Dedifferentiated amniotic fluid mesenchymal stem cell (primary cell): Measurements from ENCODE around the gene GUCA2B.

Source experiments
- DNase-seq: peaks from one replicate; pipeline ENCODE4 v3.0.0-alpha.2; 2016; ENCODE audit errors: extremely low spot score

Gene GUCA2B

DNA sequence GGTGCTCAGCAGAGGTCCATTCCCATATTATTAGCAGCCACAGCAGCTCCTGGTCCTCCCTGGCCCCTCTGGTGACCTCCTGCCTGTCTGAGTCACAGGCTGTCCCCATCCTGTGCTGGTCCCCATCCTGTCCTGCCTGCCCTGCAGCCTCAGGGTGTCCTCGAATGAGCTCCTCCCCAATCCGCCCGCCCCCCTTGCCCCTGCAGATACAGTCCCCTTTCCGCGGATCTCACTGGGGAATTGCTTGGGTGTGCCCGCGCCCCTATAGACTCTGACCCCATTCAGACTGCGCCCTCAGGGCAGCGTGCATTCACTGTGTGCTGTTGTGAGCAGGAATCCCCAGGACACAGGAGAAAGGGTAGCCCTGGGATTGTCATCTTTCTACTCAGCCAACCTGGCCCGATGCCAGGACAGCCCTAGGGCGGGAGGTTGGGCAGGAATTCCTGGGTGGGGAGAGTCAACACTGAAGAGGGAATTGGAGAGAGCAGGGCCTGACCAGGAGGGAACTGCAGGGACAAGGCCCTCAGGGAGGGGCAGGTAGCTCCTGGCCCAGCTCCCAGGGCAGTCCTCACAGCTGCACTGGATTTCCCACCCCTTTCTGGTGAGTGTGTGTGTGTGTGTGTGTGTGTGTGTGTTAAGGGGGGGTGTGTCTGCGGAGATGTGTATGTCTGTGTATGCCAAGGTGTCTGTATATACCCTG lies 12.5 kb downstream of the GUCA2B start:
- peak; percentile 22 for DNase-seq

DNA sequence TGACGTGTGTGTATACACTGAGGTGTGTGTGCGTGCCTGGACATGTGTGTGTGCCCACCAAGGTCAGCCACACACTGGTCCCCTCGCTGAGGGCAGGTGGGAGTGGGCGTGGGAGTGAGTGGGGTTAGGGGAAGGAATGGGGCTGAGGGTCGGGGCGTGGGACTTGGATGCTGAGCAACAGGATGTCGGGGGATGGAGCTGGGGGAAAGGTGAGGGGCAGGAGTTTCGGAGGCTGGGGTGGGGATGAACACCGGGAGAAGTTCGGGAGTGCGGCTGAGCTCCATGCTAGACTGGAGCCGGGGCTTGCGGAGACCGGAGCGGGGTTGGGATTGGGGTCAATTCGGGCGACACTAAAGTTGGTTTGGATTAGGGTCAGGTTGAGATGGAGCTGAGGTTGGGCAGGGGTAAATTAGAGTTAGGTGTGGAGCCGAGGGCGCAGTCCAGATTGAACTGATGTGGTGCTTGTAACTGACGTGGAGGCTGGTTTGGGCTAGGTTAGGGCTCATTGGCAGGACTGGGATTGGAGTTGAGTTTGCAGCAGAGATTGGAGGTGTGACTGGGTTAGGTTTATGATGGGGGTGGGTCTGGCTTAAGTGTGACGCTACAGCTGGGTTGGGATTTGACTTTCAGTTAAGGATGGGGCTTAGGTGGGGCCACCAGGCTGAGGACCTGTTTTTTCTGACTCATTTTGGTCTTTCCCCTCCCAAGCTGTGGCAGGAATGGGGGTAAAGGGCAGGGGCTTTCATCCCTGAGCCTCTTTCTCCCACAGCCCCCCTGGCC lies 14.6 kb downstream of the GUCA2B start:
- DNase-seq: no peak

DNA sequence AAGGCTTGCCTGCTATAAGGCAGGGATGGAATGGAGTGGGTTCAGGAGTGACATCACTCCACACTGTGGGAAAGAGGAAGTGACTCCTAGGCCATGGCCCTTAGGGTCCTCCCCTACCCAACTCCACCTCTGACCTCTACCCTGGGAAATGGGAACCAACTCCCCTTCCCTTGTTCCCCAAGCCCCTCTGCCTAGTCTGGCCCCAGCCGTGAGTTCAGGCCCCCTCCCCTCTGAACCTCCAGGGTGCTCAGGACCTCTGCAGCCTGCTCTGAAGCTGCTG lies 15.1 kb downstream of the GUCA2B start:
- DNase-seq: no peak

DNA sequence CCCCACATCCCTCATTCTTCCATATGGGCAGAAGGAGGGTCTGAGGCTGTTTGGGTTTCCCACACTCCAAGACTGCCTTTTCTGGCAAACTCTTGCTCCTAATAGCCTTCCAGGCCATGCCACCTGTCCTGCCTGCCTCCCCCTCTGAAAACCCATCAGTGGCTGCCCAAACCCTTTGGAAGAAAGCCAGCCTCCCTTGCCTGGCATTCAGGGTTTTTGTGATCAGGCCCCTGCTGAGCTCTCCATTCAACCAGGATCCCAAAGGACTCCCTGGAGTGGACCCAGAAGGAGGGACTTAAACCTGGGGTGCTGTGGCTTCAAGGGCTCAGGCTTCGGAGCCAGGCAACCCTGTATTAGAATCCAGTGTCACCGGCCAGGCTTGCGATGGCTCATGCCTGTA lies 15.6 kb downstream of the GUCA2B start:
- no peak for DNase-seq

DNA sequence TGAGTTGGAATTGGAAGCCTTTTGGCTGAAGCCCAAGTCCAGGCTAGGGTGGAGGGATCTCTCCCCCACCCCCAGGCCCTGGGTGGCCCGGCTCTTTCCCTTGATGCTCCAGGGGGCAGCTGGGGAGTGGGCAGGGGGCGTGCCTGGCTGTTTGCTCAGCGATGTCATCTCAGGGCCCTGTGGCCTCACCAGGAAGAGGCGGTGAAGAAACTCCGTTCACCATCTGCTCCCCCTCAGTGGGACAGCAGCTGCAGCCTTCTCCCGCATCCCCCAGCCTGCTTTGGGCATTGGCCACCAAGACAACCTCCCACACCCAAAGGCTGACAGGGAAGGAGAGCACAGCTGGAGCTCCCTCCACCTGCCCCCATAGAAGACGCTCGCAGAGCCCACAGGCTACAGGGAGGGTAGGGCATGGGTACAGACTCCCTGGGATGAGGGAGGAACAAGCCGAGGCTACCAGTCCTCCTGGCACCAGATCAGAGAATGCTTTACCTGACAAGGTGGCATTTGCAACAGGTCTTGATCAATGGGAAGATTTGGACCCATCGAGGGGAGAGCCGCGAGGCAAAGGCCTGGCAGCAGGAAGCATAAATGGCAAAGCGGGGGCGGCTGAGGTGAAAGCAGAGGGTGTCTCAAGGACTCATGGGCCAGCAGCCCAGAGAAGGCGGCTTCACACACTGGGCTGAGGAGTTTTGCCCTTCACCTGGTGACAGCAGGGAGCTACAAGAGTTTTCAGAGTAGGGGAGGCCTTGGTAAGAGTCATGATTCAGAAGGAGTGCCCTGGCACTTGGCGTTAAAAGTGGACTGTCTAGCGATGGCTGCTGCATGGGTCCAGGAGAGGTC lies 17.8 kb downstream of the GUCA2B start:
- DNase-seq: no peak

DNA sequence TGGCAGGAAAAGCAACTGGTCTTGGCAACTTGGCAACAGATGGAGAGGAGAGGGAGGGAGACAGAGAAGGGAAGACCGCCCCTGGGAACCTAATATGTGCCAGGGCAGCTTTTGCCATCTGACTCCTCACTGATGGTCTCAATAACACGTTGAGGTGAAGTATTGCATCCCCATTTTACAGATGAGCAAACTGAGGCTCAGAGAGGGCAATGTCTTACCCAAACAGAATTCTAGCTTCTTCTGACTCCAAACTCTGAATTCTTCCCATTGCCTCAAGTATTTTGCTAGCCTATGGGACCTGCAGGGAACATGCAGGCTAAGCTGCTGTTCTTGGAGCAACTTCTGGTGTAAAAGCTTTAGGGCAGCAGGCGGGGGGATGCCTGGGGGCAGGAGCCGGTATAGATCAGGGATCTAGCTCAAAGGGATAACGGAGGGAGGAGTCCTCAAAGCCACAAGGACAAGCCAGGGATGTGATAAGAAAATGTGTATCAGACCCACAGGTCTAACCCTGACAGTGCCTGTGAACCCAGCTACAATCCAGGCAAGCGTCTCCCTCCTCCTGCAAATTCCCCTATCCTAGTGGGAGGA lies 18.6 kb downstream of the GUCA2B start:
- no peak for DNase-seq

DNA sequence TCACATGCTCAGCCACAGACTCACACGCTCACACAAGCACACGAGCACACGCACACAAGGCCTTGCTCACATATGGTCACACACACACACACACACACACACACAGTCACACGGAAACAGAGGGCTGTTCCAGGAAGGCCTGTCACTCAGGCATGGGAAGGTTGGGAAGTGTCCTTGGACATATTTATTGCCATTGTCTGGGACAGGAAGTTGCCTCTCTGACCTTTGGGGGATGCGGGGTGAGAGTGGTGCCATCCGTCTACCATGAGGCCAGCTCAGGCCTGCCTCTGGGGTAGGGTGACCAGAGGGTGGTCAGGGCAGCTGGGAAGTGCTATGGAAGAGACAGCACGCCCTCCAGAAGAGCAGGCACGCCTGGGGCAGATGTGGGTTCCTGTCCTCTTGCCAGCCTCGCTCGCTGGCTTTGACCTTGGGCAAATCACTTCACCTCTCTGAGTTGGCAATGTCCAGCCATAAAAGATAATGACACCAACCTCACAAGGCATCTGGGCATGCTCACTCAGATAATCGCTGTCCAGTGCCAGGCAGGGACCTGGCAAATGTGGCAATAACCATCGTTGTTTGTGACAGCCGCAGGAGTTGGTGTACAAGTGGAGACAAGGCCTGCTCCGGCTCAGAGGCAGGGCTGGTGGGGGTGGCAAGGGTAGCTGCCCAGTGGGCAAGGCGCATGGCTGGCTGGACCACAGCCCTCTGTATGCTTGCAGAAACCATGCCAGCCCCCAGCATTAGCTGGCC lies 19.3 kb downstream of the GUCA2B start:
- no peak for DNase-seq

DNA sequence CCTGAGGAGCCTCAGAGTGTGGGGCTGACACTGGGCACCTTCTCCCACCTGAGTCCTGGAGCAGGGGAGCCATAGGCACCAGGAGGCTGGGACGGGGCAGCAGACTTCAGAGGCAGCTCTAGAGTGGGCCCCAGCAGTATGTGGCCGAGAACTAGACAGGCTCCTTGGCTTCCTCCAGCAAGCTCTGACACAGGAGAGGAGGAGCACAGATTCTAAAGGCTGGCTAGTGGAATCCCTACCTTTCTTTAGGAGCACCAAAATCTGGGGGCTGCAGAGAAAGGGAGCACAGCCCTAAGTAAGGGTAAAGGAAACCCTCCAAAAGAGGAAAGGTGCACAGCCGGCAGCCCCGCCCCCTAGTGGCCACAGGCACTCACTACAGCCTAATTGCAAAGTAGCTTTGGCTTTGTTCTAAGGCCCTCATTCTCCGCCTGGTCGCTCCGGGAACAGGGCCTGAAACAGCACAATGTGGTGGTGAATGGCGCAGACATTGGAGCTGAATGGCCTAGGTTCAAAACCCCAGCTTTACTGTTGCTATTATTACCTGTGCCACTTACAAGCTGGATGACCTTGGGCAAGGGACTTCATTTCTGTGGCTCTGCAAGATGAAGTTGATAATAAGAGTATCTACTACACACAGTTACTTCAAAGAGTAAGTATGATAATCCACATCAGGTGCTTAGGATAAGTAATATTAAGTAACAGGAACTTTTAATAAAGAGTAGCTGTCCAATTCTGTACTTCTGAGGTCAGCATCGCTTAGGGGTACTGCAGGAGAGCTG lies 20.1 kb downstream of the GUCA2B start:
- DNase-seq: no peak

DNA sequence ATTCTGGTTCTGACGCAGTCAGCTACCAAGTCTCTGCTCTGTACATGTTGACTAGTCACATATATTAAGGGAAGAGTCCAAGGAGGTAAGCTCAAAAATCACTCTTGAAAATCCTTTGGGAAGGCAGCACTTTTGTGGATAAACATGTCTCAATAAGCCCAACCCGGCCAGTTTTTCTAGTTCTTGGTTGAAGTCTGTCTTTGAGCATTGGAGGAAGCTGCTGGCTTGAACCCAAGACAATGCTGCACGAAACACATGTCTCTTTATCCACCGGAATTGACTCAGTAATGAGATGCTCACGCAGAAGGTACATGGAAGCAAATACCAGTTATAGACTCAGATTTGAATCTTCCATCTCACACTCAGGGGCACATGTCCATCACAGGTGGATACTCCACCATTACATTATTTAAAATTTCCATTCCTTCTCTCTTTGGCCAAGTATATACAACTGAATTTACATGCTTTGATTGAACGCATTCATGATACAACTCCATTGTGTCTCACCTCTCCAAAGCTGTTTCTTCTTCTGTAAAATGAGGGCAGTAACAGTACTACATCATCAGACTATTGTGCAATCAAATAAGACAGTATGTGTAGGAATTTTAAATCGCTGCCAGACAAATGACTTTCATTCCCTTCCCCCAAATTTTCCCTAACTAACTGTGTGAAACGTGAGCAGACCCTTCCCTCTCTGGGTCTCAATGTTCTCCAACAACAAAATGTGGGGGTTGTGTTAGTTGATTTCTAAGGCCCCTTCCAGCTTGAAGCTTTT lies 20.9 kb downstream of the GUCA2B start:
- DNase-seq: no peak

DNA sequence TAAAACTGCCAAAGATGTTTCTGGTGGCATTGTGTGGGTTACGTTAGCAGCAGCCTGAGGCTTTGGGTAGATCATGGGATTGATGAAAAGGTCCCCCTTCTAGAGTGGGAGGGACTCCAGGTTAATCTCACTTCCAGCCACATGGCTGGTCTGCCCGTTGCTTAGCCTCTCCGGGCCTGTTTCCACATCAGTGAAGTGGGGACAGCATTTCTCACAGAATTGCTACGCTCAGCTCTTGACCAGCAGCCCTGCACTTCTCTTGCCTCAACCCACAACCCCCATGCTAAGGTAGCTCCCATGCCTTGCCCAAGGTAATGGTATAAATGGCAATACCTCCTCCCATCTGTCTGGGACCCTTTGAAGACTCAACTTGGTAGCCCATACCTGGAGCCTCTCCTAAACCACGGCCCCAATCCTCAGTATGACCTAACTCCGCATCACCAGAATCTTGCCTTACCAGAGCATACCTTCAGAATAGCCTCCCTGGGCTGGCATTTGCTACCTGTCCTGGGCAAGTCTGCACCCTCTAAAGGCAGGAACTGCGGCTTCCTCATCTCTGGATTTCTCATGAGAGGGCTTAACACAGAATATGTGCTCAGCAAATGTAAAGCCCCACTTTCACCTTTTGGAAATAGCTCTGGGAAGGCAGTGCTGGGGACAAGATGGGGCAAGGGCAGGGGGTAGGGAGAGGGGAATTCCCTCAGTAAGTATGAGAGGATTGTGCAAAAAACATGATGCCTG lies 22.3 kb downstream of the GUCA2B start:
- DNase-seq: no peak

DNA sequence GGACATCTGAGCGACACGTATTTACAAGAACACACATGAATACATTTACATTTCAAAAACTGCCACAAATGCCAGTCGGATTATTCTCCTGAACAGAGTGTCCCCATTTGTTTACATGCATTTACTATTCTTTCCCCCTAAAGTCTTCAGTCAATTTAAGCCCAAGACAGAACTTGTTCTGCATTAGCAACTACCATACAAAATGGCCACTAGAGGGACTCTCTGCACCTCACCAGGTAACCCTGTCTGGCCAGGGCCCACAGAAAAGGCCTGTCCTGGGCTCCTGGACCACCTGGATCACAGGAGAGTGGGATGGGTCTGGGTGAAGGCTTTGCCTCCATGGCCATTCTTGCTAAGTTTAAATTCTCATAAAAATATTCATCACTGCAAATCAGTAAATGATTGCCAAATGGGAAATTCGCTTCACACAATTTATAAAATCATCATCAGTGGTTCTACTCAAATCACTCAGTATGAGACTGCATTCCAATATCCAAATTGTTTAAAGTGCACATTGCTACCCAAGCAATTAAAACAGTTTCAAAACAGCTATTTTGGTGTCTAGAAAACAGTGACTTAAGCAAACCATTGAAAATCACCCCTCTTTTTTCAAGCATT lies 23.8 kb downstream of the GUCA2B start:
- no peak for DNase-seq

DNA sequence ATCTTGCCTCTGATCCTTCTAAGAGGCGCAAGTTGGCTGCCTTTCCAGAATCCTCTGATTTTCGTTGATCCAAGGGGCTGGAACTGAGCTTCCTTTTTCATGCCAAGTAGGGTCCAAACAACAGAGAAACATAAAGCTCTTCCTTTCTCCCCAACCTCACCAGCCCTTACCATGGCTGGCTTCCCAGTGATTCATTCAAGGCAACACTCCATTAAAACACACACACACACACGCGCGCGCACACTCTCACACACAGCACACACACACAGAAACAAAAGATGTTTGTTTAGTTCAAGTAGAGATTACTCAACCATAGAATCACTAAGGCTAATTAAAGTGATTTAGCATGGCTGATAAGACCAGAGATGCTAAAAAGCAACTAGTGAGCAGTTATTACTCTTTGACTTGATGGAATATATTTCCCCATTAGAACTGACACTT lies 24.4 kb downstream of the GUCA2B start:
- peak; percentile 52 for DNase-seq

DNA sequence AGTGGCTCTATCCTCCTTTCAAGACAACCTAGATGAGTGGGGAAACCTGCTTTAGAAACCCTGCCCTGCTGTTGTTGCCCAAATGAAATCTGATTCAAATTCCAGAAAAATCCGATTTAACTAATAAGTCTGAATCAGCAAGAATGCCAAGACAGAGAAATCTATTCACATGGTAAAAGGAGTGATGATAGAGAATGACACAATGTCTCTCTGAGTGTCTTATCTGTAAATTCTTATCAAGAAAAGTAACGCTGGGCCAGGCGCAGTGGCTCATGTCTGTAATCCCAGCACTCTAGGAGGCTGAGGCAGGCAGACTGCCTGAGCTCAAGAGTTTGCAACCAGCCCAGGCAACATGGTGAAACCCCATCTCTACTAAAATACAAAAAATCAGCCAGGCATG lies 25.0 kb downstream of the GUCA2B start:
- DNase-seq: no peak

DNA sequence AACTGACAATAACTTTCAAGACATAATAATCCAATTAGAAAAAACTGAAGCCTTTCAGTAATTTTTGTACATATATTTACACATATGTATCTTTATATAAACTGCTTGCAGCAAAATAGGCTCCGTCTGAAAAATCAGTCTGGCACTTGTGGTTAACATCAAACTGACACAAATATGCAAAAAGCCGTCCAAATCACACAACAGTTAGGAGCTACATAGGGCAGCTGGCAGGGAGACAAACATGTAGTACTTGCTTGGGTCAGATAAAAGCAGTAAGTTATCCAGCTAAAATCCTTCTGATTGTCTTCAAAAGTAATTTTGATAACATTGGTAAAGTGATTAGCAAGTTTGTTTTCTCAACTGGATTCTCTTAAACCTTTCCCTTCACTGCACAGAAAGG lies 26.1 kb downstream of the GUCA2B start:
- DNase-seq: peak; percentile 47

DNA sequence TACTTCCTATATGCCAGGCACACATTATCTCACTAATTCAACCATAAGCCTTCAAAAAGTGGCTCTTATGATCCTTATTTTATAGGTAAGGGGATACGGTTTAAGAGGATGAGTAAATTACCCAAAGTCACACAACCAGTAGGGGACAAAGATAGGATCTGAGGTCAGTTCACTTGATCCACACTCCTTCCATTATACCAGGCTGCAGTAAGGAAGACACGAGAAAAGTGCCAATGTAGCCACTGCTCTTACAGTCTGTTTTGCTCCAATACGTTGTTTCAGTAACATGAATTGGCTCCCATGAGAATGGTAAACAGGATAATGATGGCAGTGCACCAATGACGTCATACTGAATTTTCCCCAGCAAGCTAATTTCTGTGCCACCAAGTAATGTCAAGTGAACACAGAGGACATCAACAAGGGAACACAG lies 26.7 kb downstream of the GUCA2B start:
- no peak for DNase-seq

DNA sequence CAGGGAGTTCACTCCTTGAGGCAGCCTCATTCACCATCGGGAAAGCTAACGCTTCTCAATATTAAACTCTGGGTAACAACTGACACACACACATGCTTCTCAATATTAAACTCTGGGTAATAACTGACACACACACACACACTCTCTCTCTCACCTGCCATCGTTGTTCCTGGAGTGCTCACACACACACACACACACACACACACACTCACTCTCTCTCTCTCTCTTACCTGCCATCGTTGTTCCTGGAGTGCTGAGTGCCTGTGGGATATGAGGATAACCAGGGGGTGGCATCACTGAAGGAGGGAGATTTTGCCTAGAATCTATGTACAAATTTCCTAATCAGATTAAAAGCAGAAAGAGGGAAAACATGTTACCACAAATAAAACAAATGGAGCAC lies 28.5 kb downstream of the GUCA2B start:
- DNase-seq: no peak

DNA sequence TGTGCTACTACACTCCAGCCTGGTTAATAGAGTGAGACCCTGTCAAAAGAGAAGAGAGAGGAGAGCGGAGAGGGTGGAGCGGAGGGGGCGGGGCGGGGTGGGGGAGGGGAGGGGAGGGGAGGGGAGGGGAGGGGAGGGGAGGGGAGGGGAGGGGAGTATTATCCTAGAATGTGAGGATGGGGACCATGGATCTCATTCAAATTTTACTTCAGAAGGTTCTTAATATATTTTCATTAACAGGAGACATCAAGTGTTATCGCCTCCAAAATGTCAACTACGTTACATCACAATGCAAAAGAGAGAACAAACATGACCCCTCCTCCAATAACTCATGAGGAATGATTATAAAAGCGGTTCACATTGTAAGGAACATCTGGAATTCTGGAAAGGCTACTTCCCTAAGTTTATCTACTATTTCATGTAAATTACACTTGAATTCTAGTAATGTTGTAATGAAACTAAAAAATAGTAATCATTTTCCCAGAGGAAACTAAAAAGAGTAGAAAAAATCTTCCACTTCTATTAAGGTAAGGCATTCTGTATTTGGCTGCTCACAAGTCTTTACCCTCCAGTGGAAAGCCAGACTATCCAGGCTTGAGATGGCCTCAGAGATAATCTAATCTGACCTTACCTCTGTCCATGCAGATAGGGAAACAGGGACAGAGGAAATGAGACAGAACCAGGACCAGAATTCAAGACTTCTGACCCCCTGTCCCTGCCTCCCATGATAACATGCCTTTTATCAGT lies 30.2 kb downstream of the GUCA2B start:
- no peak for DNase-seq

DNA sequence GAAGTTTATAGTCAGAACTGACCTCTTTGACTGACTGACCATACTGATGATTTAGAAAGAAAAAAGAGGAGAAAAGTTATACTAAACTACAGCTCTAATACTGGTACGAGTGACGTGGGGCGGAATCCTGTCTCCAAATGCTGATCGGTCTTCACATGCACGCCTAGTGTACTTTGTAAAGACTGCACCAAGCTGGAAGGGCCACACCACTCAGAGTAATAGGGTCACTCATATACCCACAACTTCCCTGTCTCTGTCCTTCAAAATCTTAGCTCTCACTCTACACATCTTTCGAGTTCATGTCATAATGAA lies 30.7 kb downstream of the GUCA2B start:
- DNase-seq: no peak
